Skeletal muscle cell (primary cell): ENCODE results near the gene MACF1.
A peak's percentile ranks its signal among the peaks of the same experiment; 100 is the strongest.

Experiments
- DNase-seq: peaks from one replicate; pipeline ENCODE4 v3.0.0-alpha.2; 2010; ENCODE audit warnings: low read depth
- H3K4me3 ChIP-seq: 2 replicates; pipeline ENCODE4 v1.5.1; 2011; ENCODE audit warnings: low read depth, mild to moderate bottlenecking, control low read depth, low read length, moderate library complexity

The MACF1 gene

DNA sequence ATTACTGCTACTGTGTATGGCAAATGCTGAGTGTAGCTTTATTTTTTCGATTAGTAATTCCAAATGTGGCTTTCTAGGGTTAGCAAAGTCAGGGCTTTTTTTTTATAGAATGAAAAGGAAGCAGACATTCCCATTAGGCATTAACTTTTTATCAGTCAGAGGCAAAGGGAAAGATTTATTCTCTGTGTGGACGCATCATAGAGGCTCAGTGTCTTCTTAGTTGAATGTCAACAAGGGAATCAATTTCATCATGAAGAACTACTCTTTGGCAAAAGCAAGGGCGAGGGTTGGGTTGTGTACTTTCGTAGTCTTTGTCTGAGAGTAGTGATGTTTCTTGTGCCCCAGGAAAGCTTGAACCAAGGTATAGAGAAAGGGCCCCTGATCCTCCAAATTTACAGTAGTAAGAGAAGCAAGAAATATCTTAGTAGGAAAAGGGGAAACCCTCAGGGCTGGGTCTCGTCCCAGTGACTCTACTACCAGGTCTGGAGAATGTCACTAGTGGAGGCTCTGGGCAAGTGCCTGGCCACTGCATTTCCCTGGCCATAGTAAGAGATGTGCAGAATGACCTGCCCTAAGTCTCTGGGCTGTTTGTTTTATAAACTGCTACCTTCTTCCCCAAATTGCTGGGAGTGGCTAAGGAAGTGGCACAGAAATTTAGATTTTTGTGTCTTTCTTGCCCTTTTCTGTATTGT is 30.0 kb upstream of the MACF1 start:
- no peak for DNase-seq
- no peak overlapping the region for H3K4me3 ChIP-seq

GRCh38 chr1:39177706-39178105 is 26.8 kb upstream of the MACF1 start:
- H3K4me3 ChIP-seq = no peak overlapping the region
- no peak for DNase-seq

DNA sequence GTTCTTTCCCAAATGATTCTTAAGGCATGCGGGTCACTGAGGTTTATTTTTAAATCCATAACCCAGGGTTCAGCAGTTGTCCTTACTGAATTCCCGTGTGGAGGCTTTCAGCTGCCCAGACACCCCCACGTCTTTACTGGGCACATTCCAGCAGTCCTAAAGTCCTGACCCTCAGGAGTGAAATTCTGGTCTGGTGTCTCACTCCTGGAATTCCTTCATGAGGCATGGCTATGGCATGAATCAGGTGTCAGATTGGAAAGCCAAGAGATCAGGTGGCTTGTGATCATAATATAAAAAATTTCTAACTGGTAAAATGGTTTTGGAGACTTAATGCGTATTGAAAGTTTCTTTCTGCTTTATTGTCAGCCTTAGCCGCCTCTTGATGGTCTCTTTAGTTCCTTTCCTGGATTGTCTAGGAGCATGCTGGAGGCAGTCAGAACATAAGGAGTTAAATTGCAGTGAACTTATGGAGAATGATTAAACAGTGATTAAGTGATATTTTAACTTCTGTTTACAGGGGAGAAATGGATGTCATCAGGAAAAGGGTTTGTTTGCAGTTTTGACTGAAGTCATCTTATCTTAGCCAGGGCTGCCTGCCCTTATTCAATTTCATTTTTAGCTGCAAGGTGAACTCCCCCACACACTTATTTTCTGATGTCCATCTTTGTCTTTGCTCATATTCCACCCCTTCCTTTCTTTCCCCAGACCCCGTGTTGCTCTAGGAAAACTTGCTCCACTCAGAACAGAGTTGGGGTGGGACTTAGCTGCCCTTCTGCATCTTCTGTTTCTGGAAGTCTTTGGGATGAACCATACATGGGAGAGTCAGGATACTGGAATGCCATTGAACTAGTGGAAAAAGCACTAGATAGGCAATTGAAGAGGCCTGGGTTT is 25.7 kb upstream of the MACF1 start:
- no peak for DNase-seq
- H3K4me3 ChIP-seq = no peak overlapping the region

GRCh38 chr1:39181311-39181710 is 23.2 kb upstream of the MACF1 start:
- H3K4me3 ChIP-seq = no peak overlapping the region

GRCh38 chr1:39182804-39183203 is 21.7 kb upstream of the MACF1 start:
- no peak overlapping the region for H3K4me3 ChIP-seq
- DNase-seq = no peak

More at GRCh38 chr1:39181311-39181710, 23.2 kb upstream of the MACF1 start:
- no peak for DNase-seq

GRCh38 chr1:39183503-39184353 is 20.8 kb upstream of the MACF1 start:
- peak; percentile 57 for DNase-seq
- H3K4me3 ChIP-seq = no peak overlapping the region

DNA sequence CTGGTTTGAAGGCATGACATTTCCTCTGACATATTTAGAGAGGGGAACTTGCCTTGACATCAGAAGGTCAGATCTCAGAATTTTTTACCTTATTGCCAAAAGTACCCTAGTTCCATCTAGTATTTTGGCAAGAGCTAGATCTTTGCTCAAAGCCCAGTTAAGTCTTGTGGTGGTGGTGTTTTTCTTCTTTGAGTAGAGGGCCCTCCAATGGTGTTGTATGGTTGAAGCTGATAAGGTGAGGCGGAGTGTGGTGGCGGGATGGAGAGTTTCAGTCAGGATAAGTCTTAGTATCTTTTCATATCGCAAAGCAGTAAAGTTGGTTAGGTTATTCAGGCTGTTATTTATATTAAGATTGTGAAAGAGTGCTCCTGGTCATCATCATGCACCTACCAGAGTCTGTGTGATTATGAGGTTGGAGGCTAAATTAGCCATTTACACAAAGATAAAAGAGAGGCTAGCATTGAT is 20.1 kb upstream of the MACF1 start:
- H3K4me3 ChIP-seq = no peak overlapping the region
- no peak for DNase-seq

GRCh38 chr1:39187275-39188046 is 17.0 kb upstream of the MACF1 start:
- no peak for DNase-seq
- H3K4me3 ChIP-seq = no peak overlapping the region

- no peak for DNase-seq
- H3K4me3 ChIP-seq = no peak overlapping the region
Measured at GRCh38 chr1:39189592-39190041, 14.9 kb upstream of the MACF1 start.

- no peak overlapping the region for H3K4me3 ChIP-seq
- no peak for DNase-seq
Measured at GRCh38 chr1:39190096-39190495, 14.4 kb upstream of the MACF1 start.

- DNase-seq = no peak
- H3K4me3 ChIP-seq = no peak overlapping the region
Measured at GRCh38 chr1:39194398-39195051, 10.0 kb upstream of the MACF1 start.

DNA sequence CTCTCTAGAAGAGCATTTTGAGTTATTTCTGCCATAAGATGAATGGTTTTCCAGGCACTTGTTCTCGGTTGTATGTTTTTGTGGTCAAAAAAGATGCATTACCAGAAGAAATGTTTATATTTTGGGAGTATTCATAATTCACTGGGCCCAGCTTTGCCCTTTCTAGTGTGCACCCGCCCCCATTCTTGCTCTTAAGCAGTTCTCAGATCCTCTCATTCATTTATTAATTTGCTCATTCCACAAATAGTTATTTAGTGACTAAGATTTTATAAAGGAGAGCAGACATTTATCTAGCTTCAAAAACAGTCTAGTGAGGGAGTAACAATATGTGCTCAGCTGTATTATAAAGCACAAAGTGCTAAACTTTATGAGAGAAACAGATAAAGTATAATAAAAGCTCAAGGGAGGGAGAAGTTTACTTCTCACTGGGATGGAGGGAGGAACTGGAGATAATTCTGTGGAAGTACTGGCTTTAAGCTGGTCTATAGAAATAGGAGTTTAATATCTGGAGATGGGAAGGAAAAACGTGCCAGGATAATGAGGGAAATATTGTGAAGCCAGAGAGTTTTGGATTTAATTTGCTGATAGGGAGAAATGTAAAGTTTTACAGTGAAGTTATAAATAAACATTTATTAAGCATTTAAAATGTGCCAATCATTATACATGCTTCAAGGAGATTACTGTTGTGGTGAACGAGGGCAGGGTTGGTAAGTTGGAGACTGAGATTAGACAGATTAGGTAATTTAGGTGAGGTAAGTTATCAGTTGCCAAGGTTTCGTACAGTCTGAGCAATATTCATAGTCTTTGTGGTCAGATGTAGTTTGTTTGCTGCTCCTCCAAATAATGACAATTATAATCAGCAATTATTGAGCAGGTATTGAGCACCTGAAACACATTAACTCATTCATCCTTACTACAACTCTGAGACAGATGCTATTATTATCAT is 9.1 kb upstream of the MACF1 start:
- no peak for DNase-seq
- no peak overlapping the region for H3K4me3 ChIP-seq

DNA sequence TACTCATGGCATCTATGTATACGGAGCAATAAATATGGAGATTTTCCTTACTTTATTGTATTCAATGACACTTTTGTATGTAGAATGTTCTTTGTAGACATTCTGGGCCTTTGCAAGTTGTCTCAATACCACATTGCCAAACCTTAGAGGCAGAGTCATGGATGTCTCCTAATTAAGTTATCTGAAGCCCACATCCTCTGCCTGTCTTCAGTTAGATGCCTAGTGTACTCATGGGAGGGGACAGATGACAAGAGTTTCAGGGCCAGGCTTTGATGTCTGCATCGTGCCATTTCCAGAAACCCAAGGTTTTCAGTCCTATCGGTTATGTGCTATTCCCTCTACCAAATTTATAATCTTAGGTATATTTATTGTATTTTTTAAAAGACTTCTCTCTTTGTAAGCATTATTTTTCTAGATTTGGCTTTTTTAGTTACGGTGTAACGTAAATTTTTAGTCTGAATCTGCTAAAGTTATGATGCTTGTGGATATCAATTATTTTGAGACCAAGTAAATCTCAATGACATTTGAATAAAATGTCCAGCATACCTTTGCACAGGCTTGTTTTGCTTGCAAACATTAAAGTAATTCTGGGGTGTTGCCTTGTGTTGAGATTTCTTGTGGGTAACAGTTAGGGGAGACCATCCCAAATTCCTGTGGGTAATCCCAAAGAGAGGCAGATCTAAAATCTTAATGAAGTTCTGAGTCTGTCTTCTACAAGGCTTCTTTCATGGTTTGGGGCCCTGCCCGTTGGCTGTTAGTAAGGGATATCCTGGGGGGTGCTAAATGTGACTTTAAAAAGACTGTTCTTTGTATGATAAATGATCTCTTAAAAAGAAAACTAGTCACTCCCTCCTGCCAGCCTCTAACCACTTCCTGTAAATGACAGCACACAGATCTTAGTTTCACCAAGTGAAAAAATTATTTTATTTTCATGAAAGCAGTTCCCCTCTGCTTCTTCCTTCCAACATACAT is 8.0 kb upstream of the MACF1 start:
- DNase-seq = no peak
- no peak overlapping the region for H3K4me3 ChIP-seq

- no peak for DNase-seq
- H3K4me3 ChIP-seq = no peak overlapping the region
Measured at GRCh38 chr1:39199593-39199992, 4.9 kb upstream of the MACF1 start.

DNA sequence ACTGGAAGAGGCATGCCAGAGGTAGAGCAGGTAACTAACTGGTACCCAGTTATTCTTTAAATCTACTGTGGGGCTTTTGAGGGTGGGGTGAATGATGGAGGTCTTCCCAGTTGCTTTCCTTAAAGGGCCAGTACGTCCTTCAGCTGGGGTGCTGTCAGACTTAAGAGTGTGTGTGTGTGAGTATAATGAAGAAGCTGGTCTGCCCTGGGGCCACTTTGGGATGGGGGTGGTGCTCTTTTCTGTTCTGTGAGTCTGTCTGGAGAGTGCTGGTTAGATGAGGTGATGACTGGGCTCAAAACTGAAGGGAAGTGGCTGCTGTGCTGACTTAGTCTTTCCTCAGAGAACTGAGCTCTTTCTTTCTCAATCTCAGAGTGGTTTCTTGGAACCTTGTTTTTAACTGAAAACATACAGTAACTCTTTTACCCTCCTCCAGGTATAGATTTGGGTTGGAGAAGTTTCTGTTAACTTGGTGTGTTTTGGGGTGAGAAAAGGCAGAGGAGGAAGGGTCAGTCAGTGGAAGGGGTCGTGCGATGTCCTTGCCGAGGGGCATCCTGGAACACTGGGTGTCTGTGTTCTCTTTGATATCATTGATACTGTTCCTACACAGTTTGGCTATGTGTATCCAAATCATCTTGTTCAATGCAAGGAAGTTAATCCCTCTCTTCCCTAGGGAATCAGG is 746 bp downstream of the MACF1 start:
- DNase-seq = peak; percentile 36
- peak overlapping the region; percentile 53 for H3K4me3 ChIP-seq
